Parathyroid adenoma (tissue), 2 donors: ENCODE results near the gene MYH14.

Experiments used
- H2AFZ ChIP-seq: fragments of 300-600 bp; sonication (generic); one replicate; pipeline ENCODE4 v1.7.0; 2017; ENCODE audit warnings: antibody characterized with exemption, mild to moderate bottlenecking
- H3K27ac ChIP-seq: fragments of 300-600 bp; sonication (generic); one replicate; pipeline ENCODE4 v1.7.0; 2017
- H3K27me3 ChIP-seq: fragments of 300-600 bp; sonication (generic); one replicate; pipeline ENCODE4 v1.7.0; 2017; ENCODE audit warnings: low read length; ENCODE audit not compliant: control insufficient read depth, insufficient read depth
- H3K36me3 ChIP-seq: fragments of 300-600 bp; sonication (generic); one replicate; pipeline ENCODE4 v1.7.0; 2017; ENCODE audit warnings: low read length; ENCODE audit not compliant: control insufficient read depth, insufficient read depth
- H3K4me1 ChIP-seq: fragments of 300-600 bp; sonication (generic); one replicate; pipeline ENCODE4 v1.7.0; 2017; ENCODE audit warnings: control low read depth
- H3K4me2 ChIP-seq: fragments of 300-600 bp; sonication (generic); one replicate; pipeline ENCODE4 v1.7.0; 2017; ENCODE audit warnings: low read length
- H3K4me3 ChIP-seq: fragments of 300-600 bp; sonication (generic); one replicate; pipeline ENCODE4 v1.7.0; 2017; ENCODE audit warnings: low read depth, low read length
- H3K79me2 ChIP-seq: fragments of 300-600 bp; sonication (generic); one replicate; pipeline ENCODE4 v1.7.0; 2017; ENCODE audit warnings: control low read depth
- H3K9ac ChIP-seq: fragments of 300-600 bp; sonication (generic); one replicate; pipeline ENCODE4 v1.7.0; 2017; ENCODE audit warnings: mild to moderate bottlenecking
- H3K9me3 ChIP-seq: fragments of 300-600 bp; sonication (generic); one replicate; pipeline ENCODE4 v1.7.0; 2017; ENCODE audit warnings: low read length; ENCODE audit not compliant: control insufficient read depth
- CTCF ChIP-seq: fragments of 300-600 bp; sonication (generic); IDR thresholded peaks from one replicate; pipeline ENCODE4 v1.7.0; 2017; ENCODE audit warnings: antibody characterized with exemption, mild to moderate bottlenecking
- donor health status: primary hyperparathyroidism.

The MYH14 gene

GRCh38 chr19:50286443-50286842 lies 83.0 kb downstream of the MYH14 start:
- Histone ChIP-seq H3K27ac (no peak overlapping the region), H3K9ac (no peak overlapping the region), H3K4me1 (no peaks in the 10 kb centered on the region), H2AFZ (no peak overlapping the region), H3K4me2 (no peak overlapping the region), H3K4me3 (no peak overlapping the region), H3K36me3 (no peaks in the 10 kb centered on the region), H3K9me3 (no peaks in the 10 kb centered on the region), H3K79me2 (no peaks in the 10 kb centered on the region), H3K27me3 (no peaks in the 10 kb centered on the region)
- no peak for TF ChIP-seq CTCF

GRCh38 chr19:50287331-50287730 lies 83.9 kb downstream of the MYH14 start:
- no peak overlapping the region for H3K4me3 ChIP-seq
- no peaks in the 10 kb centered on the region for H3K36me3 ChIP-seq
- H3K27ac ChIP-seq = no peak overlapping the region
- H2AFZ ChIP-seq = no peak overlapping the region
- H3K27me3 ChIP-seq = no peaks in the 10 kb centered on the region
- no peaks in the 10 kb centered on the region for H3K4me1 ChIP-seq
- no peak for TF ChIP-seq CTCF
- no peak overlapping the region for H3K4me2 ChIP-seq
- no peak overlapping the region for H3K9ac ChIP-seq
- H3K9me3 ChIP-seq = no peaks in the 10 kb centered on the region
- H3K79me2 ChIP-seq = no peaks in the 10 kb centered on the region

- Histone ChIP-seq H3K27ac (no peak overlapping the region), H3K79me2 (no peaks in the 10 kb centered on the region), H3K36me3 (no peaks in the 10 kb centered on the region), H3K4me1 (no peaks in the 10 kb centered on the region), H3K4me2 (no peak overlapping the region), H3K27me3 (no peaks in the 10 kb centered on the region), H3K9ac (no peak overlapping the region), H3K4me3 (no peak overlapping the region), H3K9me3 (no peaks in the 10 kb centered on the region), H2AFZ (no peak overlapping the region)
- TF ChIP-seq CTCF = no peak
Measured at GRCh38 chr19:50288954-50289353, 85.5 kb downstream of the MYH14 start.

- Histone ChIP-seq H3K4me1 (no peaks in the 10 kb centered on the region), H2AFZ (no peak overlapping the region), H3K36me3 (no peaks in the 10 kb centered on the region), H3K79me2 (no peaks in the 10 kb centered on the region), H3K9ac (no peak overlapping the region), H3K27ac (no peak overlapping the region), H3K27me3 (no peaks in the 10 kb centered on the region), H3K4me2 (no peak overlapping the region), H3K9me3 (no peaks in the 10 kb centered on the region), H3K4me3 (no peak overlapping the region)
- TF ChIP-seq CTCF = no peak
Measured at GRCh38 chr19:50290011-50290410, 86.6 kb downstream of the MYH14 start.

GRCh38 chr19:50290775-50291174 lies 87.4 kb downstream of the MYH14 start:
- TF ChIP-seq CTCF = no peak
- no peaks in the 10 kb centered on the region for H3K36me3 ChIP-seq
- no peaks in the 10 kb centered on the region for H3K9me3 ChIP-seq
- H3K27me3 ChIP-seq = no peaks in the 10 kb centered on the region
- H3K27ac ChIP-seq = no peak overlapping the region
- no peak overlapping the region for H2AFZ ChIP-seq
- no peak overlapping the region for H3K4me3 ChIP-seq
- no peaks in the 10 kb centered on the region for H3K79me2 ChIP-seq
- no peak overlapping the region for H3K4me2 ChIP-seq
- no peak overlapping the region for H3K9ac ChIP-seq
- no peaks in the 10 kb centered on the region for H3K4me1 ChIP-seq
